GM19043 (cell line): ENCODE results near the gene C9orf78.

Source experiments
- ATAC-seq: cut with Tn5 transposase; IDR thresholded peaks from one replicate; pipeline ENCODE4 v1.9.1; 2021; ENCODE audit warnings: low read depth; ENCODE audit not compliant: unreplicated experiment

C9orf78 gene

GRCh38 chr9:129779560-129780190, 55.4 kb downstream of the C9orf78 start:
- no peak for ATAC-seq

GRCh38 chr9:129778469-129778868, 56.6 kb downstream of the C9orf78 start:
- ATAC-seq: no peak

GRCh38 chr9:129777769-129778130, 57.3 kb downstream of the C9orf78 start:
- ATAC-seq: no peak
